ENCODE results near the gene SATL1. TPM values are rescaled to one million over a fixed set of nuclear protein-coding genes. Genes with fewer than 3 reads are reported as not detected.

The SATL1 gene
- not detected in 2 replicates for total RNA-seq

GRCh38 chrX:85243761-85244449 lies at the start of gene SATL1, which contains the start of gene ZNF711:
Gene SATL1, minus strand, starts transcription at chrX:85243779. Its CDS starts 134,811 bp downstream, at chrX:85108968.
Gene ZNF711, plus strand, starts transcription at chrX:85243991. Its CDS starts 3,582 bp downstream, at chrX:85247573.

Other genes starting within 250 kb of the SATL1 start
- gene APOOL, start 239.9 kb downstream of the SATL1 start, total RNA-seq: 6.0 and 7.7 TPM in 2 replicates
- 0.88 and 0.92 TPM in 2 replicates for gene ZNF711, start 212 bp upstream of the SATL1 start, total RNA-seq
- gene POF1B, start 135.9 kb upstream of the SATL1 start, total RNA-seq: 3.8 and 7.1 TPM in 2 replicates

Measured in airway epithelial cell (primary cell).